ENCODE data around the gene MAP2K7. TPM values are rescaled to one million over a fixed set of nuclear protein-coding genes. Genes with fewer than 3 reads are reported as not detected.

Gene MAP2K7
- total and polyA plus RNA-seq, 12 donors, result 13.1 to 53.8 (median 24.6) TPM

- ATAC-seq, result peak in 4 of 8 donors; percentile 12 to 51 (median 28)
- WGBS, 2 donors, result 12 to 14% methylated on average over 35 to 64 of the region's 67 CpGs
- no peak for TF ChIP-seq CTCF (IDR thresholded peaks at IDR 0.05)
- peak overlapping the region in 5 of 10 donors; percentile 5 to 36 (median 11) for H3K4me3 ChIP-seq
- peak; percentile 43 to 63 for DNase-seq
- H3K36me3 ChIP-seq, result peaks cover 0 to 25% (median 0%) of the 10 kb centered on the region in 9 donors
- H3K27me3 ChIP-seq, result peaks cover 4 to 66% (median 46%) of the 10 kb centered on the region in 7 donors
- peaks cover 0 to 24% (median 16%) of the 10 kb centered on the region in 9 donors for H3K4me1 ChIP-seq
- H3K27ac ChIP-seq, result no peak overlapping the region
- intact Hi-C loops (cut with DNase I), result no loop called here
- no peaks in the 10 kb centered on the region for H3K9me3 ChIP-seq
These were observed 41.2 kb upstream of the MAP2K7 start for GRCh38 chr19:7862413-7862951.

GRCh38 chr19:7863157-7863970 lies 40.3 kb upstream of the MAP2K7 start:
- Histone ChIP-seq H3K9me3 (no peaks in the 10 kb centered on the region), H3K4me3 (no peak overlapping the region), H3K27me3 (peaks cover 4 to 75% (median 53%) of the 10 kb centered on the region in 7 donors), H3K36me3 (peaks cover 0 to 21% (median 0%) of the 10 kb centered on the region in 9 donors), H3K27ac (no peak overlapping the region), H3K4me1 (peaks cover 0 to 26% (median 20%) of the 10 kb centered on the region in 9 donors)
- intact Hi-C loops (cut with DNase I), result no loop called here
- DNase-seq (no peak), ATAC-seq (no peak)
- 75 to 78% methylated on average over 74 to 83 of the region's 83 CpGs for WGBS, 2 donors
- no peak for TF ChIP-seq CTCF (IDR thresholded peaks at IDR 0.05)

GRCh38 chr19:7863971-7864689 lies 39.5 kb upstream of the MAP2K7 start:
- ATAC-seq (no peak), DNase-seq (no peak)
- H3K9me3 ChIP-seq, result no peaks in the 10 kb centered on the region
- peaks cover 0 to 17% (median 0%) of the 10 kb centered on the region in 9 donors for H3K36me3 ChIP-seq
- H3K4me3 ChIP-seq, result no peak overlapping the region
- H3K27me3 ChIP-seq, result peaks cover 4 to 81% (median 53%) of the 10 kb centered on the region in 7 donors
- intact Hi-C loops (cut with DNase I), result no loop called here
- no peak overlapping the region for H3K27ac ChIP-seq
- WGBS, 2 donors, result 76 to 80% methylated on average over 21 of the region's 21 CpGs
- no peak for TF ChIP-seq CTCF (IDR thresholded peaks at IDR 0.05)
- H3K4me1 ChIP-seq, result peaks cover 4 to 34% (median 27%) of the 10 kb centered on the region in 9 donors

GRCh38 chr19:7864690-7865074 lies 39.0 kb upstream of the MAP2K7 start:
- 59 to 70% methylated on average over 18 of the region's 18 CpGs for WGBS, 2 donors
- intact Hi-C loops (cut with DNase I), result no loop called here
- ATAC-seq, result no peak
- DNase-seq, result no peak
- Histone ChIP-seq H3K4me3 (no peak overlapping the region), H3K27me3 (peaks cover 4 to 81% (median 53%) of the 10 kb centered on the region in 7 donors), H3K9me3 (no peaks in the 10 kb centered on the region), H3K27ac (no peak overlapping the region), H3K36me3 (peaks cover 0 to 12% (median 0%) of the 10 kb centered on the region in 9 donors), H3K4me1 (peaks cover 8 to 40% (median 31%) of the 10 kb centered on the region in 9 donors)
- TF ChIP-seq CTCF (IDR thresholded peaks at IDR 0.05), result no peak
